GM12874 (cell line): ENCODE data around the gene HOXD11.

ENCODE experiments used
- CTCF ChIP-seq: IDR thresholded peaks from 2 replicates; pipeline ENCODE4 v1.5.1; 2011; ENCODE audit warnings: low read depth, mild to moderate bottlenecking, control low read depth, low read length, moderate library complexity; ENCODE audit not compliant: insufficient read depth

HOXD11 gene

GRCh38 chr2:176120364-176121189, 13.5 kb downstream of the HOXD11 start:
- TF ChIP-seq CTCF = no peak

- no peak for TF ChIP-seq CTCF
Observed at GRCh38 chr2:176121190-176122051, 14.3 kb downstream of the HOXD11 start.

- no peak for TF ChIP-seq CTCF
Observed at GRCh38 chr2:176122052-176122682, 15.1 kb downstream of the HOXD11 start.

- no peak for TF ChIP-seq CTCF
Observed at GRCh38 chr2:176122683-176123410, 15.8 kb downstream of the HOXD11 start, which contains the start of gene HOXD9. TSS of gene HOXD9 (plus strand) at chr2:176122719. CDS start at chr2:176122769, 50 bp downstream.

- TF ChIP-seq CTCF = no peak
Observed at GRCh38 chr2:176123411-176124109, 16.5 kb downstream of the HOXD11 start.

GRCh38 chr2:176124110-176124946, 17.2 kb downstream of the HOXD11 start:
- no peak for TF ChIP-seq CTCF
